Measurements from ENCODE around the gene NEK1.
"Not testable (repeated sequence)": the region's sequence is repeated elsewhere in the genome, so short reads cannot be mapped to it uniquely, and the experiment has no call there.

The NEK1 gene

DNA sequence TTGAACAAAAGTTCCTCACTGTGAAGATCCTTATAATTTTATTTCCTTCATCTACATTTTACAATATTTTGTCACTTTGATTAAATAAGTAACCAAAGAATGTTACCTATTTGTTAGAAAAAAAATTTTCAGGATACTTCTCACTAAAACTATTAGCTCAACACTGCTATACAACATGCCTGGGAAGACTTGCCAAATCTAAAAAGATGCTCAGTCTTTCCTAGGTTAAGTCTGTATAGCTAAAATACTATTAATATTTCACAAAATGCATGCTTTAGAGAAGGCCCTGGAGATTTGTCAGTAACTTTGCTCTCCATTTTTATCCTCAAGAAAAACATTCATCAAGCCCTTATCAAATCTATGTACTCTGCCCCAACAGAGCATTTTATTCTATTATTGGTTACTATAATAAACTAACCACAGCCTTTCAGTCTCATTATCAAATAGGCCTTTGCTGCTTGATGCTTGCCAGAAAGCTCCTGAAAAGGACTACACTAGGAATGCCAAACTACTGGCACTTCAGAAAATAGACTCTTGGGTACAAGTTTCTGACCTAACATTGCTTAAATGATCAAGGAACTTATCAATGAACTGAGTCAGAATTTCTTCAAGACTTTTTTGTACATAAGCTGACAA lies 17.7 kb downstream of the NEK1 start:
- no peak for DNase-seq

DNA sequence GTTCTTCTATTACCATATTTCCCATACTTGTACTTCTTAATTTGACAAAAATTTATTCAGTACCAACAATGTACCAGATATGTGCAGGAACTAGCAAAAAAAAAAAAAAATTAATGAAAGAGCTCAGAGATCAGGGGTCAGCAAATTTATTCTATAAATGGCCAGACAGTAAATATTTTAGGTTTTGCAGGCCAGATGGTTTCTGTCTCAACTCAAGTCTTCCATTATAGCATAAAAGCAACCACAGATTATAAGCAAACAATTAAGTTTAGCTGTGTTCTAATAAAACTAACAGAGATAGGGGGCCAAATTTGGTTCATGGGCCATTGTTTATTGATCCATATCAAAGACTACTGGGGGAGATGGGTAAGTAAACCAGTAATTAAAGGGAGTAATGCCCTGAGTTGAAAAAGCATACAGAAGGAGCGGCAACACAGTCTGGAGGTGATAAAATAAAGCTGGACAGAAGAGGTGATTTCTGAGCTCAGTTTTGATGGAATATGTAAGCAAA lies 19.3 kb downstream of the NEK1 start:
- DNase-seq = no peak

GRCh38 chr4:169583563-169583962 lies 28.8 kb downstream of the NEK1 start:
- no peak for DNase-seq

DNA sequence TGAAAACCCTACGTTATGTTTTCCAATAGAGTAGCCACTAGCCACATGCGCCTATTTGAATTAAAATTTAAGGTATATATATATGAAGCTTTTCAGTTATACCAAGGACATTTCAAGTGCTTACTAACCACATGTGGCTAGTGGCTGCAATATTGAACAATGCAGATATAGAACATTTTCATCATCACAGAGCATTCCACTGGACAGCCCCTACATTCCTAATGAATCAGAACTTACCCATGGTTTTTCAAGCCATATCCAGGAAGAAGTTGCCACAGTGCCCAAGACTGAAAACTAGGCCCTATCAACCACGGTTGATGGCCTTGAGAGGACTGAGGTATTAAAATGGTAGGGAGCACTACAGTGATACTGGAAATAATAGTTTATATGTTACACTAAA lies 29.7 kb downstream of the NEK1 start:
- DNase-seq = no peak

DNA sequence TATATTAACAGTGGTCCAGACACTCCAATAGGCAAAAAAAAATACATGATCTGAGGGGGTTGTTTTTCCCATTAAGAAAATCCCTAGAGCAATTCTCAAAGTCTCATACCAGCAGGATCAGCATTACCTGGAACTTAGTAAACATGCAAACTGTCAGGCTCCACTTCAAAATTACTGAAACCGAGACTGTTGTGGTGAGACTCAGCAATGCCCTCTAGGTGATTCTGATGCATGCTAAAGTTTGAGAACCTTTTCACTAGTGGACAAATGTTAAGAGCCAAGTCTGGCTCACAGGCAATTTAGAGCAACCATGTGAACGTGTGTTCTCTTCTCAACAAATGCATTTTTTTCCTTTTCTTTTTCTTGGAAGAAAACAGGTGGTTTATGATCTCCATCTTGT lies 30.2 kb downstream of the NEK1 start:
- no peak for DNase-seq

DNA sequence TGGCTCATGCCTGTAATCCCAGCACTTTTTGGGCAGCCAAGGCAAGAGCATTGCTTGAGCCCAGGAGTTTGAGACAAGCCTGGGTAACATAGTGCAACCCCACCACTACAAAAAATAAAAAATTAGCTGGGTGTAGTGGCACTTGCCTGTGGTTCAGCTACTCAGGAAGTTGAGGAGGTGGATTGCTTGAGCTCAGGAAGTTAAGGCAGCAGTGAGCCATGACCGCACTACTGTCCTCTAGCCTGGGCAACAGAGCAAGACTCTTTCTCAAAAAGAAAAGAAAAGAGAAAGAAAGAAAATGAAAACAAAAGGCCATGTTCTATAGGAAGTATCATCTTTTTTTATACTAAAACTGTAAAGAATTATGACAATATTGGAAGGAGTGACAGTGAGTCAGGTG lies 38.5 kb downstream of the NEK1 start:
- no peak for DNase-seq

GRCh38 chr4:169571435-169571834 lies 40.9 kb downstream of the NEK1 start:
- DNase-seq = no peak

DNA sequence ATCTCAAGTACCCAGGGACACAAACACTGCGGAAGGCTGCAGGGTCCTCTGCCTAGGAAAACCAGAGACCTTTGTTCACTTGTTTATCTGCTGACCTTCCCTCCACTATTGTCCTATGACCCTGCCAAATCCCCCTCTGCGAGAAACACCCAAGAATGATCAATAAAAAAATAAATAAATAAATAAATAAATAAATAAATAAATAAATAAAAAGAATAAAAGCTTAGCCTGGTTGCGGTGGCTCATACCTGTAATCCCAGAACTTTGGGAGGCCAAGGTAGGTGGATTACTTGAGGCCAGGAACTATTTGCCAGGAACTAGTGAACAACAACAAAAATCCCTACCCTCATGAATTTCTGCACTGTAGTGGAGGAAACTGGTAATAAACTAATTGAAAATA lies 41.4 kb downstream of the NEK1 start:
- not testable (repeated sequence) for DNase-seq

DNA sequence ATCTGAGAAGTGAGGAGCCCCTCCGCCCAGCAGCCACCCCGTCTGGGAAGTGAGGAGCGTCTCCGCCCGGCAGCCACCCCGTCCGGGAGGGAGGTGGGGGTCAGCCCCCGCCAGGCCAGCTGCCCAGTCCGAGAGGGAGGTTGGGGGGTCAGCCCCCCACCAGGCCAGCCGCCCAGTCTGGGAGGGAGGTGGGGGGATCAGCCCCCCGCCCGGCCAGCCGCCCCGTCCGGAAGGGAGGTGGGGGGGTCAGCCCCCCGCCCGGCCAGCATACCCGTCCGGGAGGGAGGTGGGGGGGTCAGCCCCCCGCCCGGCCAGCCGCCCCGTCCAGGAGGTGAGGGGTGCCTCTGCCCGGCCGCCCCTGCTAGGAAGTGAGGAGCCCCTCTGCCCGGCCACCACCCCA lies 42.1 kb downstream of the NEK1 start:
- DNase-seq = not testable (repeated sequence)

GRCh38 chr4:169569188-169569587 lies 43.2 kb downstream of the NEK1 start:
- not testable (repeated sequence) for DNase-seq

DNA sequence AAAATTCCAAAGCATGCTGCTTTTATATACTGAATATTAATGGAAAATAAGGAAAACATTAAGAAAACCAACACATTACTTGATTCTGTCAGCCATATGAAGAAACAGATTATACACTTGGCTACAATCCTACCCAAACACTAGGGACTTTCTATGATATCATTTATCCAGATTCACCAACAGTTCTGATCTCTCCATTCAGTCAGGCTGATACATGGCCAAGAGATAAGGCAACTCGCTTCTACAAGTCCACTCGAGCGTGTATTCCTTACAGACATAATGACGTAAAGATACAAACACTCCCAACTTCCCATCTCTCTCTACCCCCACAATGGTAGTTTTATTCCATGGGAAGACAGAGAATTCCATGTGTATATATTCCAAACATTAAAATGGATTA lies 44.5 kb downstream of the NEK1 start:
- DNase-seq = no peak

GRCh38 chr4:169566021-169566818 lies 46.2 kb downstream of the NEK1 start:
- DNase-seq = peak; percentile 17

GRCh38 chr4:169565606-169566005 lies 46.8 kb downstream of the NEK1 start:
- DNase-seq = no peak

GRCh38 chr4:169557061-169557636 lies 55.2 kb downstream of the NEK1 start:
- no peak for DNase-seq

- not testable (repeated sequence) for DNase-seq
Observed at GRCh38 chr4:169546548-169546947, 65.8 kb downstream of the NEK1 start.

- no peak for DNase-seq
Observed at GRCh38 chr4:169540774-169541173, 71.6 kb downstream of the NEK1 start.

GRCh38 chr4:169530048-169530447 lies 82.3 kb downstream of the NEK1 start:
- no peak for DNase-seq

GRCh38 chr4:169523796-169524195 lies 88.6 kb downstream of the NEK1 start:
- no peak for DNase-seq

- DNase-seq = no peak
Observed at GRCh38 chr4:169510617-169511016, 101.8 kb downstream of the NEK1 start.

GRCh38 chr4:169506903-169507302 lies 105.5 kb downstream of the NEK1 start:
- DNase-seq = no peak

- DNase-seq = not testable (repeated sequence)
Observed at GRCh38 chr4:169499907-169500306, 112.5 kb downstream of the NEK1 start.

- DNase-seq = not testable (repeated sequence)
Observed at GRCh38 chr4:169494234-169494633, 118.1 kb downstream of the NEK1 start.

- DNase-seq = no peak
Observed at GRCh38 chr4:169493164-169493524, 119.2 kb downstream of the NEK1 start.
